Esophagus squamous epithelium (tissue), 5 donors: ENCODE results near the gene SLC22A5. TPM values are rescaled to one million over a fixed set of nuclear protein-coding genes. Genes with fewer than 3 reads are reported as not detected.

Experiments
- DNase-seq: peaks from one replicate; lab custom pipeline; 2025; lab: John Stamatoyannopoulos, UW
- H3K27ac ChIP-seq, 4 donors: fragments of 200-600 bp; sonication (generic); one replicate each; pipeline ENCODE4 v1.5.1; 2016 to 2019; ENCODE audit warnings: mild to moderate bottlenecking in 1 of 4
- H3K27me3 ChIP-seq, 4 donors: fragments of 200-600 bp; sonication (generic); 1 replicate in 3 of 4; 2 replicates in 1 of 4; pipeline versions ENCODE4 v1.5.1 to v1.6.0; 2017 to 2021; ENCODE audit warnings: antibody characterized with exemption in 1 of 4
- H3K36me3 ChIP-seq, 3 donors: fragments of 200-600 bp; sonication (generic); one replicate each; pipeline ENCODE4 v1.5.1; 2016 to 2019
- H3K4me1 ChIP-seq, 3 donors: fragments of 200-600 bp; sonication (generic); one replicate each; pipeline ENCODE4 v1.5.1; 2017 to 2019
- H3K4me3 ChIP-seq, 4 donors: fragments of 200-600 bp; sonication (generic); 1 replicate in 3 of 4; 2 replicates in 1 of 4; pipeline ENCODE4 v1.5.1; 2016 to 2019; ENCODE audit warnings: mild to moderate bottlenecking in 2 of 4, moderate library complexity in 1 of 4
- H3K9me3 ChIP-seq, 3 donors: fragments of 200-600 bp; sonication (generic); one replicate each; pipeline ENCODE4 v1.5.1; 2016 to 2019
- POLR2A ChIP-seq, 4 donors: fragments of 450-650 bp; IDR thresholded peaks; one replicate each; pipeline ENCODE4 v1.6.1; 2017; ENCODE audit warnings: antibody characterized with exemption in 4 of 4, mild to moderate bottlenecking in 4 of 4, moderate library complexity in 3 of 4
- WGBS, 2 donors: methylation state at CpG; one replicate each; pipeline ENCODE4 v1.1.5; 2018; 5-methylcytosine and 5-hydroxymethylcytosine counted together
- intact Hi-C: fragments of 100-400 bp; cut with DNase I; formaldehyde crosslinking; loops from one replicate; pipeline ENCODE4 v1.15.0; 2022
- total RNA-seq, 4 donors: library from RNA; depleted of rRNA; stranded (reverse); fragments of >200 nt; gene quantifications; one replicate each; pipeline ENCODE4 v1.1.0, GENCODE V29; 2016
- TF ChIP-seq, protein P1 (sequence below), 6 experiments: fragments of 450-650 bp in 4 of 6; fragments of 200-600 bp in 2 of 6; sonication (generic) in 2 of 6; IDR thresholded peaks; one replicate each; pipeline ENCODE4 v1.5.1; 2016 to 2019; ENCODE audit warnings: antibody characterized with exemption in 6 of 6, mild to moderate bottlenecking in 4 of 6, moderate library complexity in 4 of 6
- donor health status: DM: yes; HTN: yes; CAD: no.

The SLC22A5 gene
- total RNA-seq, 4 donors from 2014 or later, result 7.4 to 15.8 (median 8.3) TPM

DNA sequence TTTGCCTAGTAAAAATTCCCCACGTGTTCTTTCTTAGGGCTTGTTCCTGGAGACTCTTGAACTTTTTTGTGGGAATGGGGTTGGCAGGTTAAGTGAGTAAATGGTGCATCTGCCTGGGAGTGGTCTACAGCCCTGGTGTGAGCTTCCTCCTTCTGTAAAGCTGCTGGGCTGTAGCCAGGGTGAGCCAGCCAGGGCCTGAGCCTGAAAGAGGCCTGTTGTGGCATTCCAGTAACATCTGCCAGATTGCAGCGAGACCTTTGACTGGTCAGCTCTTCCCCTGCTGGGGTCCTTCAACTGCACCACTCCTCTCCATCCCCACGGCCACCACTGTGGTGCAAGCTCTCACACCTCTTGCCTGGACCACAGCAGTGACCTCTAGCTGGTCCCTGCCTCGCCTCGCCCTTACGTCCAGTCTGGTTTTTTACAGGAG lies 47.5 kb downstream of the SLC22A5 start:
- Histone ChIP-seq H3K4me3 (no peak overlapping the region), H3K27ac (peak overlapping the region; percentile 63 to 98 (median 68)), H3K36me3 (peaks cover 0 to 6% (median 0%) of the 10 kb centered on the region in 3 donors), H3K9me3 (no peaks in the 10 kb centered on the region), H3K4me1 (peaks cover 40 to 100% (median 83%) of the 10 kb centered on the region in 3 donors), H3K27me3 (no peaks in the 10 kb centered on the region)
- no peak for DNase-seq
- TF ChIP-seq, protein P1, sequence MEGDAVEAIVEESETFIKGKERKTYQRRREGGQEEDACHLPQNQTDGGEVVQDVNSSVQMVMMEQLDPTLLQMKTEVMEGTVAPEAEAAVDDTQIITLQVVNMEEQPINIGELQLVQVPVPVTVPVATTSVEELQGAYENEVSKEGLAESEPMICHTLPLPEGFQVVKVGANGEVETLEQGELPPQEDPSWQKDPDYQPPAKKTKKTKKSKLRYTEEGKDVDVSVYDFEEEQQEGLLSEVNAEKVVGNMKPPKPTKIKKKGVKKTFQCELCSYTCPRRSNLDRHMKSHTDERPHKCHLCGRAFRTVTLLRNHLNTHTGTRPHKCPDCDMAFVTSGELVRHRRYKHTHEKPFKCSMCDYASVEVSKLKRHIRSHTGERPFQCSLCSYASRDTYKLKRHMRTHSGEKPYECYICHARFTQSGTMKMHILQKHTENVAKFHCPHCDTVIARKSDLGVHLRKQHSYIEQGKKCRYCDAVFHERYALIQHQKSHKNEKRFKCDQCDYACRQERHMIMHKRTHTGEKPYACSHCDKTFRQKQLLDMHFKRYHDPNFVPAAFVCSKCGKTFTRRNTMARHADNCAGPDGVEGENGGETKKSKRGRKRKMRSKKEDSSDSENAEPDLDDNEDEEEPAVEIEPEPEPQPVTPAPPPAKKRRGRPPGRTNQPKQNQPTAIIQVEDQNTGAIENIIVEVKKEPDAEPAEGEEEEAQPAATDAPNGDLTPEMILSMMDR (IDR thresholded peaks at IDR 0.05), result no peak
- TF ChIP-seq POLR2A (IDR thresholded peaks at IDR 0.05), result no peak
- WGBS, 2 donors, result 62% methylated on average over 6 of the region's 6 CpGs
- intact Hi-C loops, result no loop called here

GRCh38 chr5:132417461-132417860 lies 48.0 kb downstream of the SLC22A5 start:
- peaks cover 43 to 100% (median 84%) of the 10 kb centered on the region in 3 donors for H3K4me1 ChIP-seq
- intact Hi-C loops, result no loop called here

GRCh38 chr5:132417889-132418485 lies 48.5 kb downstream of the SLC22A5 start:
- Histone ChIP-seq H3K27ac (peak overlapping the region; percentile 63 to 98 (median 68)), H3K9me3 (no peaks in the 10 kb centered on the region), H3K4me1 (peaks cover 48 to 100% (median 87%) of the 10 kb centered on the region in 3 donors), H3K4me3 (no peak overlapping the region), H3K27me3 (no peaks in the 10 kb centered on the region), H3K36me3 (peaks cover 0 to 6% (median 0%) of the 10 kb centered on the region in 3 donors)
- DNase-seq, result no peak
- intact Hi-C loops, result no loop called here
- WGBS, 2 donors, result 44 to 70% methylated on average over 3 to 4 of the region's 4 CpGs
- TF ChIP-seq, protein P1 (IDR thresholded peaks at IDR 0.05), result no peak
- no peak for TF ChIP-seq POLR2A (IDR thresholded peaks at IDR 0.05)

More at GRCh38 chr5:132417461-132417860, 48.0 kb downstream of the SLC22A5 start:
- no peak for DNase-seq
- H3K27ac ChIP-seq, result peak overlapping the region; percentile 63 to 98 (median 68)
- H3K4me3 ChIP-seq, result no peak overlapping the region
- TF ChIP-seq POLR2A (IDR thresholded peaks at IDR 0.05), result no peak
- TF ChIP-seq, protein P1 (IDR thresholded peaks at IDR 0.05), result no peak
- no peaks in the 10 kb centered on the region for H3K27me3 ChIP-seq
- WGBS, 2 donors, result 60 to 80% methylated on average over 6 of the region's 6 CpGs
- peaks cover 0 to 6% (median 0%) of the 10 kb centered on the region in 3 donors for H3K36me3 ChIP-seq
- H3K9me3 ChIP-seq, result no peaks in the 10 kb centered on the region

DNA sequence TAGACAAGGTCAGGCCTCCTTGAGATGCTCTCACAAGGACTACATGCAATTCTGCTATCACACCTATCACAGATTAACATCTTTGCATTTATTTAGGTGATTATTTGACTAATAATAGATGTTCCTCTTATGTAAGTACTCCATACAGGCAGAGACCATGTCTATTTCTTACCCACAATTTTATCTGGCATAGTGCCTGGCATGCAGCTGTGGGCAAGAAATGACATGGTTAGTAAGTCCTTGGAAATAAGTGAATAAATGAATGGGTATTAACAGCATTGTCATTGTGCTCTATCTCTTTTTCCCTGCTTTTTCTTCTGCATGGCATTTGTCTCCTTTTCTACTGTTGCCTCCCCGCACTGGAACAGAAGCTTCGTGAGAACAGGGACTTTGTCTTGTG lies 49.4 kb downstream of the SLC22A5 start:
- H3K4me3 ChIP-seq, result no peak overlapping the region
- H3K36me3 ChIP-seq, result peaks cover 0 to 6% (median 0%) of the 10 kb centered on the region in 3 donors
- intact Hi-C loops, result no loop called here
- WGBS, 2 donors, result 41 to 45% methylated on average over 2 of the region's 2 CpGs
- TF ChIP-seq, protein P1 (IDR thresholded peaks at IDR 0.05), result no peak
- TF ChIP-seq POLR2A (IDR thresholded peaks at IDR 0.05), result no peak
- no peaks in the 10 kb centered on the region for H3K9me3 ChIP-seq
- H3K27me3 ChIP-seq, result no peaks in the 10 kb centered on the region
- peak overlapping the region; percentile 63 to 98 (median 75) for H3K27ac ChIP-seq
- no peak for DNase-seq
- H3K4me1 ChIP-seq, result peaks cover 57 to 100% (median 91%) of the 10 kb centered on the region in 3 donors
